Raji (cell line): Measurements from ENCODE around the gene WDR77.

ENCODE experiments used
- POLR2A ChIP-seq: IDR thresholded peaks from 2 replicates; pipeline ENCODE4 v1.6.1; 2011; ENCODE audit warnings: low read depth, low read length, control low read depth; ENCODE audit not compliant: insufficient read depth

WDR77 gene

GRCh38 chr1:111453706-111454105 lies 4.7 kb upstream of the WDR77 start:
- no peak for TF ChIP-seq POLR2A

- no peak for TF ChIP-seq POLR2A
Measured at GRCh38 chr1:111452581-111452980, 3.5 kb upstream of the WDR77 start.

GRCh38 chr1:111450185-111450584 lies 1.1 kb upstream of the WDR77 start:
- TF ChIP-seq POLR2A: no peak

- TF ChIP-seq POLR2A: no peak
Measured at GRCh38 chr1:111449703-111450017, 604 bp upstream of the WDR77 start.

- TF ChIP-seq POLR2A: no peak
Measured at GRCh38 chr1:111448482-111448917, 556 bp downstream of the WDR77 start.

- no peak for TF ChIP-seq POLR2A
Measured at GRCh38 chr1:111446967-111447892, 1.8 kb downstream of the WDR77 start.

- no peak for TF ChIP-seq POLR2A
Measured at GRCh38 chr1:111446546-111446945, 2.5 kb downstream of the WDR77 start.

- TF ChIP-seq POLR2A: no peak
Measured at GRCh38 chr1:111444031-111444430, 5.0 kb downstream of the WDR77 start.

- no peak for TF ChIP-seq POLR2A
Measured at GRCh38 chr1:111442457-111442856, 6.6 kb downstream of the WDR77 start.

- TF ChIP-seq POLR2A: no peak
Measured at GRCh38 chr1:111441573-111442192, 7.4 kb downstream of the WDR77 start.

GRCh38 chr1:111439461-111440351 lies 9.3 kb downstream of the WDR77 start:
- no peak for TF ChIP-seq POLR2A

GRCh38 chr1:111436726-111437125 lies 12.3 kb downstream of the WDR77 start:
- TF ChIP-seq POLR2A: no peak

GRCh38 chr1:111424281-111424680 lies 24.8 kb downstream of the WDR77 start:
- no peak for TF ChIP-seq POLR2A

GRCh38 chr1:111422546-111423391 lies 26.3 kb downstream of the WDR77 start:
- TF ChIP-seq POLR2A: no peak
